GM12872 (cell line): ENCODE data around the gene TKT.

Source experiments
- CTCF ChIP-seq: IDR thresholded peaks from 3 replicates; pipeline ENCODE4 v1.5.1; 2011; ENCODE audit warnings: low read depth, mild to moderate bottlenecking, low read length, moderate library complexity; ENCODE audit not compliant: insufficient read depth

TKT gene

GRCh38 chr3:53255775-53256703, at the start of gene TKT:
TKT (minus strand) TSS chr3:53256022; CDS start chr3:53255942, 80 bp downstream.
- no peak for TF ChIP-seq CTCF

- no peak for TF ChIP-seq CTCF
These were observed 48.1 kb upstream of the TKT start for GRCh38 chr3:53303957-53304356.

GRCh38 chr3:53303549-53303948, 47.7 kb upstream of the TKT start:
- no peak for TF ChIP-seq CTCF

GRCh38 chr3:53300826-53301225, 45.0 kb upstream of the TKT start:
- TF ChIP-seq CTCF, result no peak

- peak; percentile 74 for TF ChIP-seq CTCF
These were observed 43.8 kb upstream of the TKT start for GRCh38 chr3:53299611-53300023.

GRCh38 chr3:53295410-53295809, 39.6 kb upstream of the TKT start:
- no peak for TF ChIP-seq CTCF

- no peak for TF ChIP-seq CTCF
These were observed 38.0 kb upstream of the TKT start for GRCh38 chr3:53293867-53294266.
